Tibial nerve (tissue), 4 donors: Measurements from ENCODE around the gene ERC2. TPM values are rescaled to one million over a fixed set of nuclear protein-coding genes. Genes with fewer than 3 reads are reported as not detected.

ENCODE experiments used
- DNase-seq, 2 donors: peaks; one replicate each; pipeline ENCODE4 v3.0.0-alpha.2; 2019; ENCODE audit warnings: low spot score in 2 of 2
- H3K27ac ChIP-seq, 4 donors: fragments of 200-600 bp; sonication (generic) in 3 of 4; one replicate each; pipeline ENCODE4 v1.5.1; 2017 to 2019; ENCODE audit warnings: mild to moderate bottlenecking in 1 of 4
- H3K27me3 ChIP-seq, 2 donors: fragments of 200-600 bp; sonication (generic) in 1 of 2; one replicate each; pipeline versions ENCODE4 v1.5.1 to v1.6.0; 2017 to 2019
- H3K36me3 ChIP-seq, 3 donors: fragments of 200-600 bp; sonication (generic); one replicate each; pipeline ENCODE4 v1.5.1; 2018 to 2019
- H3K4me1 ChIP-seq, 4 donors: fragments of 200-600 bp; sonication (generic) in 3 of 4; one replicate each; pipeline ENCODE4 v1.5.1; 2017 to 2019
- H3K4me3 ChIP-seq, 4 donors: fragments of 200-600 bp; sonication (generic) in 3 of 4; one replicate each; pipeline ENCODE4 v1.5.1; 2017 to 2019; ENCODE audit warnings: mild to moderate bottlenecking in 1 of 4, moderate library complexity in 1 of 4
- H3K9me3 ChIP-seq, 4 donors: fragments of 200-600 bp; sonication (generic) in 3 of 4; one replicate each; pipeline ENCODE4 v1.5.1; 2017 to 2019
- CTCF ChIP-seq, 5 experiments: fragments of 200-600 bp in 3 of 5; fragments of 450-650 bp in 2 of 5; sonication (generic) in 3 of 5; IDR thresholded peaks; one replicate each; pipeline ENCODE4 v1.5.1; 2016 to 2019; ENCODE audit warnings: antibody characterized with exemption in 5 of 5, mild to moderate bottlenecking in 3 of 5, moderate library complexity in 2 of 5
- EP300 ChIP-seq, 2 donors: sonication (generic); formaldehyde crosslinking; IDR thresholded peaks; one replicate each; pipeline ENCODE4 v1.6.1; 2017; ENCODE audit warnings: antibody characterized with exemption in 2 of 2, mild to moderate bottlenecking in 1 of 2
- POLR2A ChIP-seq, 2 donors: fragments of 450-650 bp; IDR thresholded peaks; one replicate each; pipeline ENCODE4 v1.6.1; 2017; ENCODE audit warnings: antibody characterized with exemption in 2 of 2, mild to moderate bottlenecking in 2 of 2, moderate library complexity in 2 of 2
- WGBS, 2 donors: methylation state at CpG; one replicate each; pipeline ENCODE4 v1.1.5; 2018; 5-methylcytosine and 5-hydroxymethylcytosine counted together
- total RNA-seq, 4 donors: library from RNA; depleted of rRNA; stranded (reverse); fragments of >200 nt; gene quantifications; one replicate each; pipeline ENCODE4 v1.1.0, GENCODE V29; 2016

Gene ERC2
- total RNA-seq, 4 donors from 2014 or later, result 0.84 to 0.98 (median 0.90) TPM; not detected in 1

GRCh38 chr3:55697177-55697865 lies 770.9 kb downstream of the ERC2 start:
- 97 to 100% methylated on average over 4 of the region's 4 CpGs for WGBS, 2 donors
- no peaks in the 10 kb centered on the region for H3K27me3 ChIP-seq
- no peak overlapping the region for H3K4me3 ChIP-seq
- no peaks in the 10 kb centered on the region for H3K36me3 ChIP-seq
- no peak overlapping the region for H3K27ac ChIP-seq
- TF ChIP-seq POLR2A (IDR thresholded peaks at IDR 0.05), result no peak
- no peak for DNase-seq
- H3K9me3 ChIP-seq, result no peaks in the 10 kb centered on the region
- H3K4me1 ChIP-seq, result no peaks in the 10 kb centered on the region

- no peak for DNase-seq
- 22 to 23% methylated on average over 2 of the region's 2 CpGs for WGBS, 2 donors
- no peaks in the 10 kb centered on the region for H3K4me1 ChIP-seq
- H3K4me3 ChIP-seq, result no peak overlapping the region
- H3K36me3 ChIP-seq, result no peaks in the 10 kb centered on the region
- H3K27me3 ChIP-seq, result no peaks in the 10 kb centered on the region
- H3K9me3 ChIP-seq, result no peaks in the 10 kb centered on the region
- no peak overlapping the region for H3K27ac ChIP-seq
- TF ChIP-seq POLR2A (IDR thresholded peaks at IDR 0.05) (no peak), EP300 (IDR thresholded peaks at IDR 0.05) (no peak)
Measured at GRCh38 chr3:55692957-55693558, 775.2 kb downstream of the ERC2 start.

- DNase-seq, result no peak
- Histone ChIP-seq H3K27ac (no peak overlapping the region), H3K4me3 (no peak overlapping the region), H3K4me1 (no peaks in the 10 kb centered on the region), H3K27me3 (no peaks in the 10 kb centered on the region), H3K36me3 (no peaks in the 10 kb centered on the region), H3K9me3 (no peaks in the 10 kb centered on the region)
- 72 to 78% methylated on average over 1 of the region's 1 CpG for WGBS, 2 donors
- TF ChIP-seq POLR2A (IDR thresholded peaks at IDR 0.05) (no peak), CTCF (IDR thresholded peaks at IDR 0.05) (no peak), EP300 (IDR thresholded peaks at IDR 0.05) (no peak)
Measured at GRCh38 chr3:55692295-55692956, 775.8 kb downstream of the ERC2 start.

GRCh38 chr3:55691141-55691540 lies 777.1 kb downstream of the ERC2 start:
- H3K9me3 ChIP-seq, result no peaks in the 10 kb centered on the region
- H3K4me1 ChIP-seq, result peaks cover 0 to 4% (median 0%) of the 10 kb centered on the region in 4 donors
- H3K27me3 ChIP-seq, result no peaks in the 10 kb centered on the region
- H3K27ac ChIP-seq, result no peak overlapping the region
- TF ChIP-seq CTCF (IDR thresholded peaks at IDR 0.05), result no peak
- TF ChIP-seq EP300 (IDR thresholded peaks at IDR 0.05), result no peak
- TF ChIP-seq POLR2A (IDR thresholded peaks at IDR 0.05), result no peak
- H3K36me3 ChIP-seq, result no peaks in the 10 kb centered on the region
- 66 to 76% methylated on average over 4 of the region's 4 CpGs for WGBS, 2 donors
- DNase-seq, result no peak
- no peak overlapping the region for H3K4me3 ChIP-seq

GRCh38 chr3:55690726-55691125 lies 777.5 kb downstream of the ERC2 start:
- Histone ChIP-seq H3K4me3 (no peak overlapping the region), H3K4me1 (peaks cover 0 to 4% (median 0%) of the 10 kb centered on the region in 4 donors), H3K27me3 (no peaks in the 10 kb centered on the region), H3K9me3 (no peaks in the 10 kb centered on the region), H3K27ac (no peak overlapping the region), H3K36me3 (no peaks in the 10 kb centered on the region)
- DNase-seq, result no peak
- TF ChIP-seq POLR2A (IDR thresholded peaks at IDR 0.05) (no peak), CTCF (IDR thresholded peaks at IDR 0.05) (no peak), EP300 (IDR thresholded peaks at IDR 0.05) (no peak)
- 66 to 72% methylated on average over 3 of the region's 3 CpGs for WGBS, 2 donors

- no peaks in the 10 kb centered on the region for H3K36me3 ChIP-seq
- no peak overlapping the region for H3K4me3 ChIP-seq
- TF ChIP-seq POLR2A (IDR thresholded peaks at IDR 0.05) (no peak), EP300 (IDR thresholded peaks at IDR 0.05) (no peak), CTCF (IDR thresholded peaks at IDR 0.05) (no peak)
- no peak overlapping the region for H3K27ac ChIP-seq
- H3K27me3 ChIP-seq, result no peaks in the 10 kb centered on the region
- H3K9me3 ChIP-seq, result no peaks in the 10 kb centered on the region
- peaks cover 0 to 4% (median 0%) of the 10 kb centered on the region in 4 donors for H3K4me1 ChIP-seq
- no peak for DNase-seq
- 73 to 84% methylated on average over 3 of the region's 3 CpGs for WGBS, 2 donors
Measured at GRCh38 chr3:55690177-55690576, 778.1 kb downstream of the ERC2 start.
